SH-SY5Y (cell line): ENCODE data around the gene GALNT15.

Source experiments
- GATA2 ChIP-seq: IDR thresholded peaks from 2 replicates; pipeline ENCODE4 v1.6.1; 2011; ENCODE audit warnings: mild to moderate bottlenecking, low read depth, low read length
- GATA3 ChIP-seq: IDR thresholded peaks from 2 replicates; pipeline ENCODE4 v1.6.1; 2011; ENCODE audit warnings: low read depth, mild to moderate bottlenecking, low read length, moderate library complexity

GRCh38 chr3:16198427-16198826 lies 23.9 kb downstream of the GALNT15 start:
- TF ChIP-seq GATA2 (no peak), GATA3 (no peak)
